Loucy (cell line): ENCODE results near the gene THSD7A.

Experiments
- H2AFZ ChIP-seq: fragments of 200-600 bp; sonication (generic); 2 replicates; pipeline ENCODE4 v1.6.0; 2016; ENCODE audit warnings: antibody characterized with exemption, mild to moderate bottlenecking, low read length, moderate library complexity
- H3F3A ChIP-seq: fragments of 200-600 bp; 2 replicates; pipeline ENCODE4 v1.6.0; 2016; ENCODE audit warnings: antibody characterized with exemption, low read depth, mild to moderate bottlenecking
- H3K27me3 ChIP-seq: fragments of 200-600 bp; sonication (generic); 2 replicates; pipeline ENCODE4 v1.6.1; 2014; ENCODE audit warnings: low read length, mild to moderate bottlenecking; ENCODE audit not compliant: insufficient read depth, poor library complexity, severe bottlenecking
- H3K36me3 ChIP-seq: fragments of 200-600 bp; sonication (generic); 2 replicates; pipeline ENCODE4 v1.6.1; 2016; ENCODE audit warnings: low read length; ENCODE audit not compliant: insufficient read depth
- H3K4me1 ChIP-seq: fragments of 200-600 bp; sonication (generic); 2 replicates; pipeline ENCODE4 v1.5.1; 2014; ENCODE audit warnings: low read length, mild to moderate bottlenecking; ENCODE audit not compliant: insufficient read depth, poor library complexity, severe bottlenecking
- H3K4me2 ChIP-seq: fragments of 200-600 bp; sonication (generic); 2 replicates; pipeline ENCODE4 v1.6.0; 2014; ENCODE audit warnings: antibody characterized with exemption, low read length, low read depth, mild to moderate bottlenecking; ENCODE audit not compliant: poor library complexity, severe bottlenecking
- H3K4me3 ChIP-seq: fragments of 200-600 bp; sonication (generic); 2 replicates; pipeline ENCODE4 v1.5.1; 2014; ENCODE audit warnings: low read length, mild to moderate bottlenecking, mixed read lengths; ENCODE audit not compliant: poor library complexity, severe bottlenecking
- H3K79me2 ChIP-seq: fragments of 200-600 bp; sonication (generic); 2 replicates; pipeline ENCODE4 v1.6.1; 2014; ENCODE audit warnings: low read length; ENCODE audit not compliant: insufficient read depth
- H3K9ac ChIP-seq: fragments of 200-600 bp; sonication (generic); 2 replicates; pipeline ENCODE4 v1.6.0; 2014; ENCODE audit warnings: mild to moderate bottlenecking, low read depth, low read length, moderate library complexity; ENCODE audit not compliant: poor library complexity, severe bottlenecking
- H3K9me2 ChIP-seq: fragments of 200-600 bp; sonication (generic); replicated peaks from 2 replicates; pipeline ENCODE4 v1.6.1; 2016; ENCODE audit warnings: low read depth, low read length, mixed read lengths
- H3K9me3 ChIP-seq: fragments of 200-600 bp; sonication (generic); 2 replicates; pipeline ENCODE4 v1.6.1; 2014; ENCODE audit warnings: mild to moderate bottlenecking, antibody characterized with exemption, low read length, low read depth; ENCODE audit not compliant: insufficient read depth
- H4K20me1 ChIP-seq: fragments of 200-600 bp; sonication (generic); 2 replicates; pipeline ENCODE4 v1.6.0; 2014; ENCODE audit warnings: antibody characterized with exemption, low read length, mild to moderate bottlenecking; ENCODE audit not compliant: insufficient read depth, poor library complexity, severe bottlenecking
- CTCF ChIP-seq: fragments of 200-600 bp; sonication (generic); conservative IDR thresholded peaks from 2 replicates; pipeline ENCODE4 v1.5.1; 2014; ENCODE audit warnings: mild to moderate bottlenecking, antibody characterized with exemption, low read length
- EZH2phosphoT487 ChIP-seq: fragments of 200-600 bp; IDR thresholded peaks from 2 replicates; pipeline ENCODE4 v1.6.1; 2018; ENCODE audit warnings: antibody characterized with exemption, mild to moderate bottlenecking, moderate library complexity, borderline replicate concordance

The THSD7A gene

GRCh38 chr7:11437994-11438393 lies 394.0 kb downstream of the THSD7A start:
- H3K4me3 ChIP-seq, result no peak overlapping the region
- H3F3A ChIP-seq, result no peaks in the 10 kb centered on the region
- TF ChIP-seq CTCF (no peak), EZH2phosphoT487 (no peak)
- H3K79me2 ChIP-seq, result no peaks in the 10 kb centered on the region
- H3K27me3 ChIP-seq, result no peaks in the 10 kb centered on the region
- H3K4me1 ChIP-seq, result no peaks in the 10 kb centered on the region
- no peaks in the 10 kb centered on the region for H4K20me1 ChIP-seq
- no peak overlapping the region for H3K4me2 ChIP-seq
- no peaks in the 10 kb centered on the region for H3K36me3 ChIP-seq
- H2AFZ ChIP-seq, result no peak overlapping the region
- H3K9me2 ChIP-seq, result no peaks in the 10 kb centered on the region
- no peak overlapping the region for H3K9ac ChIP-seq
- no peaks in the 10 kb centered on the region for H3K9me3 ChIP-seq

- Histone ChIP-seq H3K9me3 (no peaks in the 10 kb centered on the region), H2AFZ (no peak overlapping the region; the same call in 1 of the 2 replicates), H3K4me3 (no peak overlapping the region), H3K4me1 (no peaks in the 10 kb centered on the region), H3K27me3 (no peaks in the 10 kb centered on the region), H3K36me3 (no peaks in the 10 kb centered on the region), H3K79me2 (no peaks in the 10 kb centered on the region), H3K9ac (no peak overlapping the region), H4K20me1 (no peaks in the 10 kb centered on the region), H3F3A (no peaks in the 10 kb centered on the region), H3K4me2 (no peak overlapping the region), H3K9me2 (no peaks in the 10 kb centered on the region)
- TF ChIP-seq CTCF, result no peak
Observed at GRCh38 chr7:11436773-11437524, 395.0 kb downstream of the THSD7A start.

DNA sequence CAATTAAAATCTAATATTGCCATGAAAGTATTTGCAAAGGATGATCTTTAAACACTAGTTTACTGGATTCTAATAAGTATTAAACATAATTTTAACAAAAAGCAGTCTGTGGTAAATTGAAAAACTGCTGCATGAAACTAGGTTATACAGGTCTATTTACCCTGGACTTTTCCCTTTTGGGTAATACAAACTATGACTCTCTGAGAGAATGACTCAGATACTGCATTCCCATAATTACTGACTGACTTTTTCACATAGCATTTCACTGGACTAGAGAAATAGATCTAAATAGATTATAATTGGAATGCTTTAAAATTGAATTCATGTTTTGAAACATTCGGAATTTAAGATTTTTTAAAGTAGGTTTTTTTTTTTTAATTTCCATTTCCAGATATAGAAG lies 395.7 kb downstream of the THSD7A start:
- TF ChIP-seq CTCF, result no peak
- no peak for TF ChIP-seq EZH2phosphoT487

More for the DNA sequence above, 395.7 kb downstream of the THSD7A start:
- Histone ChIP-seq H3K27me3 (no peaks in the 10 kb centered on the region), H3K36me3 (no peaks in the 10 kb centered on the region), H3K79me2 (no peaks in the 10 kb centered on the region), H3F3A (no peaks in the 10 kb centered on the region), H3K9ac (no peak overlapping the region), H3K4me2 (no peak overlapping the region), H2AFZ (no peak overlapping the region), H3K9me3 (no peaks in the 10 kb centered on the region), H4K20me1 (no peaks in the 10 kb centered on the region), H3K4me1 (no peaks in the 10 kb centered on the region), H3K4me3 (no peak overlapping the region), H3K9me2 (no peaks in the 10 kb centered on the region)
